Right cardiac atrium (tissue), 5 donors: ENCODE results near the gene CIDEA. TPM values are rescaled to one million over a fixed set of nuclear protein-coding genes. Genes with fewer than 3 reads are reported as not detected.

ENCODE experiments used
- ATAC-seq, 2 donors: fragments of 200-7000 bp; cut with Tn5 transposase; one replicate each; pipeline versions ENCODE4 v1.8.0 to v1.9.1; 2020; ENCODE audit warnings: moderate library complexity in 2 of 2, mild to moderate bottlenecking in 1 of 2
- DNase-seq, 3 donors: peaks; one replicate each; pipeline ENCODE4 v3.0.0-alpha.2; 2020
- H3K27ac ChIP-seq: one replicate; pipeline ENCODE4 v1.5.1; 2013; ENCODE audit warnings: mild to moderate bottlenecking, low read length, control low read depth, moderate library complexity
- H3K27me3 ChIP-seq: one replicate; pipeline ENCODE4 v1.6.1; 2013; ENCODE audit not compliant: control insufficient read depth, insufficient read depth
- H3K4me1 ChIP-seq: one replicate; pipeline ENCODE4 v1.6.1; 2013; ENCODE audit warnings: low read length; ENCODE audit not compliant: control insufficient read depth, insufficient read depth
- H3K4me3 ChIP-seq: one replicate; pipeline ENCODE4 v1.5.1; 2013; ENCODE audit warnings: low read length, control low read depth
- H3K9me3 ChIP-seq: one replicate; pipeline ENCODE4 v1.6.1; 2013; ENCODE audit warnings: low read length; ENCODE audit not compliant: control insufficient read depth
- WGBS: extraction: QIAGEN DNeasy Blood & Tissue Kit; methylation state at CpG from one replicate; pipeline ENCODE4 v1.1.7; 2013; 5-methylcytosine and 5-hydroxymethylcytosine counted together
- intact Hi-C, 4 donors: fragments of 100-400 bp; cut with DNase I; formaldehyde crosslinking; loops; one replicate each; pipeline versions ENCODE4 v1.11.0 to v1.14.0; 2022 to 2023
- polyA plus RNA-seq: library from polyadenylated mRNA; stranded (reverse); fragments of 200-250 nt; gene quantifications from one replicate; pipeline ENCODE4 v1.2.3, GENCODE V29; 2013
- total RNA-seq, 4 donors: library from RNA; stranded (reverse); fragmentation: NEBNext Ultra II Directional; extraction: Animal tissue kit (Norgen Biotek cat#: 25700); gene quantifications; one replicate each; pipeline ENCODE4 v1.2.1, GENCODE V29; 2021
- donor health status: healthy with polysubstance abuse.
- donor health status: DM: no; HTN: yes; CAD: no.
- donor health status: DM: no; HTN: no; CAD: no.
- donor health status: DM: no; HTN: yes; CAD: no; lungs with severe emphysema.
- donor health status: DM: yes; HTN: yes; CAD: no.

CIDEA gene
- total and polyA plus RNA-seq, 5 donors: 0.26 to 6.0 (median 0.77) TPM

DNA sequence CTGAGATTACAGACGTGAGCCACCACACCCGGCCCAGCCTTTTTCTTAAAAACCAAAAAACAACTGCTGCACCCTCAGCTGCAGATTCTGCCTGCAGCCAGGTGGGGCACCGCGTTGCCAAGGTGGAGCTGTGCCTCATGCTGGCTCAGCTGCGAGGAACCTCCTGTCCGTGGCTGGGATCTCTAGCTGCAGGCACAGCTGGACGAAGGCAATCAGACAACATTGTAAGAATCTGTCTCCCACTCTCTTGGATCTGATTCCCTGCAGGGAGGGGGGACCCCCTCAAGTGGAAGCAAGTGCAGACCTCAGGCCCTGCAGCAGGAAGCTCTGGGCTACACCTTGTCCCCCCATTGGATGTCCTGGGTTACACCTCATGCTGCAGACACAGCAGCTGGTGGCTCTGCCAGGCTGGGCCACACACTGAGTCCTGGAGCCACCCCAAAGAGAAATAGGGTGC, 24.1 kb downstream of the CIDEA start:
- ATAC-seq: peak; percentile 10
- H3K4me1 ChIP-seq: peaks cover 2% of the 10 kb centered on the region
- 63% methylated on average over 7 of the region's 7 CpGs for WGBS
- H3K4me3 ChIP-seq: peak overlapping the region; percentile 42
- no peaks in the 10 kb centered on the region for H3K27me3 ChIP-seq
- intact Hi-C loops: no loop called here
- H3K9me3 ChIP-seq: no peaks in the 10 kb centered on the region
- no peak for DNase-seq
- peak overlapping the region; percentile 97 for H3K27ac ChIP-seq

- 15% methylated on average over 30 of the region's 30 CpGs for WGBS
- Histone ChIP-seq H3K27me3 (no peaks in the 10 kb centered on the region), H3K9me3 (no peaks in the 10 kb centered on the region), H3K27ac (peak overlapping the region; percentile 97), H3K4me3 (peak overlapping the region; percentile 42), H3K4me1 (peaks cover 2% of the 10 kb centered on the region)
- intact Hi-C loops: no loop called here
- ATAC-seq: peak; percentile 96
- DNase-seq: peak; percentile 89 to 94 (median 92)
These were observed 24.9 kb downstream of the CIDEA start for GRCh38 chr18:12278741-12279682.

DNA sequence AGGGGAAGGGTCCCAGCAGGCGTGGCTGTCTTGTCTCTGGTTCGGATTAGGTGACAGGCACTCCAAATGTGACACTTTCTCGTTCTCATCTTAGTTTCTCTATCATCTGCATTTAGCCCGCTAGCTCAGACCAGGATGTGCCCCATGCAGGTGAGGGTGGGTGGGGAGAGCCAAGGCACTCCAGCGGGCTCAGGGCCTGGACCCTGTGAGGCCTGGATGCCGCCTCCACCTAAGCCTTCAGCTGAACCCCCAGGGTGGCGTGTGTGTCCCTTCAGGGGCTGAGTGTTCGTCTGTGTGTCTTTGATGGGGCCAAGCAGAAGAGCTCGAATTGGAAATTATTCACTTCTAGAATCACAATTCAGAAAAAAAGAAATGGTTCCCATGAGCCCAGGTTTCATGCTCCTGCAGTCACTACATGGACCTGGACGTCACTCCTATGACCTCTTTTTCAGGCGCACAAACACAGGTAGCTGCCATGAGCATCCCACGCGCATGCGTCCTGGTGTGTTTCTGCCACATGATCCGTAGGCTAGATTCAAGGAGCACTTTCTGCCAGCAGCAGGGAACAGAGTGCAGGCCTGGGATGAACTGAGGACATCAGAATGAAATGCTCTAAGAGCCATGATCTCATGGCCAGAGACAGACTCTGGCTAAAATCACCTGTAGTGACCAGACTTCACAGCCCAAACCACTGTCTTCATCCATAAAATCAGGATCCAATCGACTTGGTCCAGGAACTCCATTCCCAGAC, 25.8 kb downstream of the CIDEA start:
- intact Hi-C loops: no loop called here
- peaks cover 2% of the 10 kb centered on the region for H3K4me1 ChIP-seq

GRCh38 chr18:12281861-12282260, 27.7 kb downstream of the CIDEA start:
- ATAC-seq (no peak), DNase-seq (no peak)
- Histone ChIP-seq H3K27ac (no peak overlapping the region), H3K4me3 (no peak overlapping the region), H3K9me3 (no peaks in the 10 kb centered on the region), H3K4me1 (peaks cover 2% of the 10 kb centered on the region), H3K27me3 (no peaks in the 10 kb centered on the region)
- intact Hi-C loops: no loop called here
- WGBS: 55% methylated on average over 1 of the region's 1 CpG

More for the DNA sequence above, 25.8 kb downstream of the CIDEA start:
- Histone ChIP-seq H3K27ac (peak overlapping the region; percentile 97), H3K27me3 (no peaks in the 10 kb centered on the region), H3K9me3 (no peaks in the 10 kb centered on the region), H3K4me3 (peak overlapping the region; percentile 17)
- no peak for DNase-seq
- peak; percentile 4 to 6 for ATAC-seq
- WGBS: 70% methylated on average over 16 of the region's 16 CpGs

DNA sequence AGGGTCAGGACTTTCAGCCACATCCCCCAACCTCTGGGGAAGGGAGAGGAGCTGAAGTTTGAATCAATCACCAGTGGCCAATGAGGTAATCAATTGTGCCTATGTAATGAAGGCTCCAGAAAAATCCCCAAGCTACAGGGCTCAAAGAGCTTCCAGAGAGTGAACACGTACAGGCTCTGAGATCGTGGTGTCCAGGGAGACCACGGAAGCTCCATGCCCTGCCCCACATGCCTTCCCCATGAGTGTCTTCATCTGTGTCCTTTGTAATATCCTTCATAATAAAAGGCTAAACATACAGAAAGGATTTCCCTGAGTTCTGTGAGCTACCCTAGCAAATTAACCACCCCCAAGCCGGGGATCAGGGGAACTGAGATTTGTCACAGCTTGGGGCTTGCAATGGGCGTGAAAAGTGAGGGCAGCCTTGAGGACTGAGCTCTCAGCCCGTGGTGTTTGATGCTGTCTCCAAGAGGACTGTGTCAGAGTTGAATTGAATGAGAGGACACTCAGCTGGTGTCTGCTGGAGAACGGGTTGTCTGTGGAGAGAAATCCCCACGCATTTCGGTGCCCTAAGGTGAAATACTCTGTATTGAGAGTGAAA, 28.4 kb downstream of the CIDEA start:
- no peaks in the 10 kb centered on the region for H3K27me3 ChIP-seq
- DNase-seq (no peak), ATAC-seq (no peak)
- H3K4me1 ChIP-seq: no peaks in the 10 kb centered on the region
- WGBS: 76% methylated on average over 9 of the region's 9 CpGs
- no peaks in the 10 kb centered on the region for H3K9me3 ChIP-seq
- H3K27ac ChIP-seq: no peak overlapping the region
- intact Hi-C loops: no loop called here
- H3K4me3 ChIP-seq: no peak overlapping the region

DNA sequence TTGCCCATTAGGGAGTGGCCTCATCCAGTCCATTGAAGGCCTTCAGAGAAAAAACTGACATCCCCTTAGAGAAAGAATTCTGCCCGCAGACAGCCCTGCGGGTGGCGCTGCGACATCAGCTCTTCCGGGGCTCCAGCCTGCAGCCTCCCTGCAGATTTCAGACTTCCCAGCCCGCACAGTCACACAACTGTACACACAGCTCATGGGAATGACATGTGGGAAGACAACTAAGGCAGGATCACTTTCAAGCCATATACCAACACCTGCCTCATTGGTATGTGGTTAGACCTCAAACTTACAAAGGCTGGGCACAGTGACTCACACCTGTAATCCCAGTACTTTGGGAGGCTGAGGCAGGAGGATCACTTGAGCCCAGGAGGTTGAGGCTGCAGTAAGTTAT, 29.1 kb downstream of the CIDEA start:
- no peak overlapping the region for H3K4me3 ChIP-seq
- no peak overlapping the region for H3K27ac ChIP-seq
- H3K9me3 ChIP-seq: no peaks in the 10 kb centered on the region
- whole genome bisulfite sequencing: 63% methylated on average over 6 of the region's 6 CpGs
- H3K4me1 ChIP-seq: no peaks in the 10 kb centered on the region
- DNase-seq (no peak), ATAC-seq (no peak)
- intact Hi-C loops: no loop called here
- H3K27me3 ChIP-seq: no peaks in the 10 kb centered on the region

DNA sequence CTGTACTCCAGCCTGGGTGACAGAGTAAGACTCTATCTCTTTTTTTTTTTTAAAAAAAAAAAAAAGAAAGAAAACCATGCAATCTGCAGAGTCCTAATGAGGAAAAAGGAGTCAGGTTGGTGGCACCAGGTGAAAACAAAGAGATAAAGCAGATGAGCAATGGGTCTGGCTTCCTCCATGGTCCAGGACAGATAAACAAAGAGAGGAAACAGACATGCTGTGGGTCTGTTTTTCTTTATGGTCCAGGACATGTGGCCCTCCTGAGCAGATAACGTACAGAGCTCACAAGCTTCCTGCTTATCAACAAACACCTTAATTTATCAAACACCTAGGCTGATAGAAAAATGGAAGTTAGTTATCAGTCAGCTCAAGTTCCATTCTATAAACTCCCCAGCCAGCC, 29.5 kb downstream of the CIDEA start:
- no peak overlapping the region for H3K27ac ChIP-seq
- no peaks in the 10 kb centered on the region for H3K4me1 ChIP-seq
- H3K4me3 ChIP-seq: no peak overlapping the region
- H3K9me3 ChIP-seq: no peaks in the 10 kb centered on the region
- no peaks in the 10 kb centered on the region for H3K27me3 ChIP-seq
- WGBS: 47% methylated on average over 1 of the region's 1 CpG
- intact Hi-C loops: no loop called here
- DNase-seq (no peak), ATAC-seq (no peak)

- ATAC-seq: peak; percentile 36 to 44
- 43% methylated on average over 37 of the region's 37 CpGs for WGBS
- no peaks in the 10 kb centered on the region for H3K27me3 ChIP-seq
- peak overlapping the region; percentile 40 for H3K4me3 ChIP-seq
- DNase-seq: no peak
- intact Hi-C loops: no loop called here
- no peak overlapping the region for H3K27ac ChIP-seq
- H3K4me1 ChIP-seq: no peaks in the 10 kb centered on the region
- no peaks in the 10 kb centered on the region for H3K9me3 ChIP-seq
These were observed 33.0 kb downstream of the CIDEA start for GRCh38 chr18:12287131-12287681.

DNA sequence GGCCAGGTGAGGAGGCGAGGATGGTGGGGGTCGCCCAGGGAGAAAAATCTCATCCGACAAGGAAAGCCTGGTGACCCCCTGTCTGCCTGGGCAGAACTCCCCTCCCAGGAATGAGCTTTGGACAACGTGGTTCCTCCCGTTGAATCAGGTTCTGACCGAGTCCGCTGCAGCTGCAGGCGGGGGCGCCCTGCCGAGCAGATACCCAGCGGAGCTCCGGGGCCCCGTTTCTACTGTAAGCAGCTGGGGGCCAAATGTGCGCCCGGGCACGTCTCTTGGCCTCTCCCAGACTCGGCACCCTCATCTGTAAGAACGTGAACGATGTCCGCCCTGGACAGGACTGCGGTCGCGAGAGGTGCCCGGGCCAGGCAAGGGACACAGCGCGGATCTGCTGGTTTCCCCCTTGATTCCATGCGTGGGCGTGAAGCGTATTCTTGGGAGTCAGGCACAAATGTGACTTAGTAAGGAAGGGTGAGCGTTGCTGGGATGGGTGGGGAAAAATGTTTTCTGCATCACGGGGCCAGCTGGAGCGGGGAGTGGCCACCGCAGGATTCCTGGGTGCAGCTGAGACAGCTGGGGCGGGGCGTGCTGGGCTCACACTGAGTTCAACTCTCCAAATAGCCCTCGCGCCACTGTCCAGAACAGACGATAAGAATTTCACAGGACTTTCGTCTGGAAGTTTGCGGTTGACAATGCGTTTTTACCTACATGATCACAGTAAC, 33.7 kb downstream of the CIDEA start:
- intact Hi-C loops: no loop called here
- no peaks in the 10 kb centered on the region for H3K4me1 ChIP-seq
- H3K9me3 ChIP-seq: no peaks in the 10 kb centered on the region
- DNase-seq (peak; percentile 84 to 94 (median 91)), ATAC-seq (peak; percentile 90 to 92)
- no peaks in the 10 kb centered on the region for H3K27me3 ChIP-seq
- peak overlapping the region; percentile 89 for H3K27ac ChIP-seq
- H3K4me3 ChIP-seq: peak overlapping the region; percentile 40
- 2% methylated on average over 41 of the region's 41 CpGs for WGBS

- ATAC-seq: peak; percentile 7 to 34
- H3K27ac ChIP-seq: peak overlapping the region; percentile 89
- no peaks in the 10 kb centered on the region for H3K4me1 ChIP-seq
- no peaks in the 10 kb centered on the region for H3K9me3 ChIP-seq
- 11% methylated on average over 10 of the region's 10 CpGs for WGBS
- H3K27me3 ChIP-seq: no peaks in the 10 kb centered on the region
- H3K4me3 ChIP-seq: peak overlapping the region; percentile 40
- DNase-seq: no peak
- intact Hi-C loops: no loop called here
These were observed 34.2 kb downstream of the CIDEA start for GRCh38 chr18:12288403-12288755.
